ENCODE results near the gene DMRTB1. TPM values are rescaled to one million over a fixed set of nuclear protein-coding genes. Genes with fewer than 3 reads are reported as not detected.
A peak's percentile ranks its signal among the peaks of the same experiment; 100 is the strongest.

The DMRTB1 gene
- total RNA-seq, 1 donor from 2014 or later = not detected

GRCh38 chr1:53412285-53413174 is 46.7 kb upstream of the DMRTB1 start:
- DNase-seq (no peak), ATAC-seq (no peak)
- TF ChIP-seq CTCF (IDR thresholded peaks at IDR 0.05) = no peak
- intact Hi-C loops (cut with DNase I) = no loop called here
- no peaks in the 10 kb centered on the region for H3K9me3 ChIP-seq
- no peaks in the 10 kb centered on the region for H3K36me3 ChIP-seq
- H3K27ac ChIP-seq = peak overlapping the region; percentile 58
- H3K4me1 ChIP-seq = no peaks in the 10 kb centered on the region
- H3K4me3 ChIP-seq = no peak overlapping the region
- H3K27me3 ChIP-seq = peaks cover 4% of the 10 kb centered on the region

- no peaks in the 10 kb centered on the region for H3K4me1 ChIP-seq
- H3K36me3 ChIP-seq = no peaks in the 10 kb centered on the region
- intact Hi-C loops (cut with DNase I) = no loop called here
- peaks cover 8% of the 10 kb centered on the region for H3K27me3 ChIP-seq
- no peak for DNase-seq
- peak; percentile 45 for ATAC-seq
- H3K9me3 ChIP-seq = no peaks in the 10 kb centered on the region
- H3K27ac ChIP-seq = peak overlapping the region; percentile 58
- H3K4me3 ChIP-seq = no peak overlapping the region
- TF ChIP-seq CTCF (IDR thresholded peaks at IDR 0.05) = no peak
Observed at GRCh38 chr1:53413175-53414001, 45.8 kb upstream of the DMRTB1 start.

DNA sequence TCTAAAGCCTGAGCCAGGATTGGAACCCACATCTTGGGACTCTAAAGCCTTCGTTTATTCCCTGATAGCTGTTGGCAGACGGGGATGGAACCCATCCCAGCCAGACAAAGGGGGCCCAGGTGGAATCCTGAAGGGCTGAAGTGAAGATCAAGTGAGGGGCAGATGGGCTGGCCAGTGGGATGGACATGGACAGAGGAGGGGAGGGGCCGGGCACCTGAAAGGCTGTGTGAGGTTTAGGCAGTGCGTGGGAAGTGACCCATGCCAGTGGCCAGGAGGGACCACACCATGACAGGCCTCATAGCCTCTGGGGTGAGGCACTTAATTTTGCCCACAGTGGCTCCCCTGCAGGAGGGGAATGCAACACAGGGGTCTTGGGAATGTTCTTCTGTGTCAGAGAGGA is 44.6 kb upstream of the DMRTB1 start:
- peaks cover 5% of the 10 kb centered on the region for H3K27me3 ChIP-seq
- ATAC-seq (no peak), DNase-seq (no peak)
- no peaks in the 10 kb centered on the region for H3K36me3 ChIP-seq
- no peak overlapping the region for H3K4me3 ChIP-seq
- H3K9me3 ChIP-seq = no peaks in the 10 kb centered on the region
- TF ChIP-seq CTCF (IDR thresholded peaks at IDR 0.05) = no peak
- no peaks in the 10 kb centered on the region for H3K4me1 ChIP-seq
- intact Hi-C loops (cut with DNase I) = no loop called here
- H3K27ac ChIP-seq = no peak overlapping the region

- intact Hi-C loops (cut with DNase I) = no loop called here
- H3K27ac ChIP-seq = no peak overlapping the region
- no peaks in the 10 kb centered on the region for H3K4me1 ChIP-seq
- peaks cover 5% of the 10 kb centered on the region for H3K27me3 ChIP-seq
- ATAC-seq (no peak), DNase-seq (no peak)
- TF ChIP-seq CTCF (IDR thresholded peaks at IDR 0.05) = no peak
- H3K4me3 ChIP-seq = no peak overlapping the region
- no peaks in the 10 kb centered on the region for H3K9me3 ChIP-seq
- H3K36me3 ChIP-seq = no peaks in the 10 kb centered on the region
Observed at GRCh38 chr1:53415432-53415831, 43.8 kb upstream of the DMRTB1 start.

DNA sequence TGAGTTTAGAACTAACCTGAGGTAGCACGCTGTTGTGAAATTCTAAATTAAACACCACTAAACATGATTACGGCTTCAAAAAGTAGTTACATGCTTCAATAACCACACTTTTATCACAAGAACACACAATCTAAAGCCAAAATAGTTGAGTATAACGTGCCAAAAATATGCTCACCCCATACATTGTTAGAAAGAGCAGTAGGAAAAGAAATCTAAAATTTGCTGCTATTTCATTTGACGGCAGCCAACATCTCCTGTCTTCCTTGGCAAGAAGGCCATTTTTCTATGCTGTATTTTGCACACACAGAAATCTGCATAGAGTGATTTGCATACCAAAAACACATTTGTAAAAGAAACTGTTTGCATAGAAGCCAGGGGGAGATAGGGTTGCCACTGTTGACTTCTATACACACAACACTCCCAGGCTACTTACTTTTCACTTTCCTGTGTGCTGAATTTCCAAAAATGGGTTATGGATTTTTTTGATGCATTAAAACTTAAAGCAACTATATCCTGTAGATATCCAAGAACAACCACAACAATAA is 42.9 kb upstream of the DMRTB1 start:
- Histone ChIP-seq H3K4me3 (no peak overlapping the region), H3K4me1 (no peaks in the 10 kb centered on the region), H3K9me3 (no peaks in the 10 kb centered on the region), H3K36me3 (no peaks in the 10 kb centered on the region), H3K27ac (no peak overlapping the region), H3K27me3 (peaks cover 5% of the 10 kb centered on the region)
- DNase-seq = no peak
- intact Hi-C loops (cut with DNase I) = no loop called here
- no peak for ATAC-seq
- no peak for TF ChIP-seq CTCF (IDR thresholded peaks at IDR 0.05)

All from upper lobe of right lung (tissue), 1 donor.